Measurements from ENCODE around the gene PRKAR2B.
A peak's percentile ranks its signal among the peaks of the same experiment; 100 is the strongest.

Gene PRKAR2B

GRCh38 chr7:107167483-107168232 lies 123.2 kb downstream of the PRKAR2B start:
- H3K9ac ChIP-seq (ENCODE audit: low read depth, low read length, poor library complexity), result peak overlapping the region; percentile 90
- no peak overlapping the region for H3K4ac ChIP-seq (ENCODE audit: low read length)
- H2BK5ac ChIP-seq (ENCODE audit: low read length), result peak overlapping the region; percentile 63
- H3K14ac ChIP-seq (ENCODE audit: low read length), result peak overlapping the region; percentile 33
- no peak overlapping the region for H2BK15ac ChIP-seq (ENCODE audit: low read length)
- H2BK12ac ChIP-seq (ENCODE audit: low read length), result no peak overlapping the region
- H2AFZ ChIP-seq (ENCODE audit: low read length), result peak overlapping the region; percentile 89
- H3K4me1 ChIP-seq (ENCODE audit: control insufficient read depth in 2 of 2, insufficient read depth in 1 of 2, low read depth in 1 of 2, low read length in 2 of 2), result peaks cover 0 to 1% of the 10 kb centered on the region in 2 donors
- H3K27me3 ChIP-seq (ENCODE audit: control insufficient read depth in 3 of 3, insufficient read depth in 3 of 3, low read depth in 1 of 3, low read length in 3 of 3), result no peaks in the 10 kb centered on the region
- no peak overlapping the region for H2BK120ac ChIP-seq (ENCODE audit: low read depth, low read length)
- no peaks in the 10 kb centered on the region for H3K36me3 ChIP-seq (replicated peaks in 1 of 2; ENCODE audit: control insufficient read depth in 2 of 2, insufficient read depth in 2 of 2, low read length in 2 of 2)
- peak overlapping the region; percentile 95 for H3K27ac ChIP-seq (replicated peaks; ENCODE audit: low read length)
- DNase-seq (ENCODE audit: low spot score), result peak; percentile 63
- H2AK5ac ChIP-seq (ENCODE audit: low read depth, low read length), result no peak overlapping the region
- no peak overlapping the region for H4K8ac ChIP-seq (ENCODE audit: low read depth, low read length)
- no peak overlapping the region for H4K91ac ChIP-seq (ENCODE audit: low read depth, low read length, poor library complexity)
- WGBS, 2 donors (ENCODE audit: extremely low coverage in 2 of 2, insufficient read length in 2 of 2, insufficient replicate concordance in 1 of 2), result no CpG with 5 or more reads among the region's 15 CpGs
- H3K4me3 ChIP-seq (ENCODE audit: low read length in 2 of 2), result peak overlapping the region; percentile 61 to 74
- H3K23ac ChIP-seq (ENCODE audit: low read depth, low read length, poor library complexity), result peak overlapping the region; percentile 21
- no peaks in the 10 kb centered on the region for H3K9me3 ChIP-seq (replicated peaks in 1 of 2; ENCODE audit: control insufficient read depth in 2 of 2, insufficient read depth in 1 of 2, low read depth in 1 of 2, low read length in 2 of 2)
- peaks cover 1% of the 10 kb centered on the region for H3K79me1 ChIP-seq (ENCODE audit: low read depth, low read length)
- H3K4me2 ChIP-seq (ENCODE audit: insufficient read depth, low read length, poor library complexity, severe bottlenecking), result peak overlapping the region; percentile 83
- H3K18ac ChIP-seq (ENCODE audit: low read length), result peak overlapping the region; percentile 89

GRCh38 chr7:107168233-107169119 lies 124.0 kb downstream of the PRKAR2B start, which contains the start of gene HBP1:
HBP1 (plus strand) TSS chr7:107169003; CDS start chr7:107179894, 10,891 bp downstream.
- no peaks in the 10 kb centered on the region for H3K9me3 ChIP-seq (replicated peaks in 1 of 2; ENCODE audit: control insufficient read depth in 2 of 2, insufficient read depth in 1 of 2, low read depth in 1 of 2, low read length in 2 of 2)

GRCh38 chr7:107169120-107170050 lies 124.9 kb downstream of the PRKAR2B start:
- peaks cover 1% of the 10 kb centered on the region for H3K79me1 ChIP-seq (ENCODE audit: low read depth, low read length)
- no peak overlapping the region for H3K4ac ChIP-seq (ENCODE audit: low read length)
- H2AFZ ChIP-seq (ENCODE audit: low read length), result peak overlapping the region; percentile 82
- H3K4me1 ChIP-seq (ENCODE audit: control insufficient read depth in 2 of 2, insufficient read depth in 1 of 2, low read depth in 1 of 2, low read length in 2 of 2), result peaks cover under 1 to 13% of the 10 kb centered on the region in 2 donors
- no peak overlapping the region for H2BK12ac ChIP-seq (ENCODE audit: low read length)
- peak overlapping the region; percentile 89 for H3K9ac ChIP-seq (ENCODE audit: low read depth, low read length, poor library complexity)
- peak overlapping the region; percentile 93 for H2AK5ac ChIP-seq (ENCODE audit: low read depth, low read length)
- H3K27ac ChIP-seq (replicated peaks; ENCODE audit: low read length), result peak overlapping the region; percentile 93
- no peaks in the 10 kb centered on the region for H3K36me3 ChIP-seq (replicated peaks in 1 of 2; ENCODE audit: control insufficient read depth in 2 of 2, insufficient read depth in 2 of 2, low read length in 2 of 2)
- no peak overlapping the region for H2BK15ac ChIP-seq (ENCODE audit: low read length)
- H3K23ac ChIP-seq (ENCODE audit: low read depth, low read length, poor library complexity), result peak overlapping the region; percentile 86
- H4K8ac ChIP-seq (ENCODE audit: low read depth, low read length), result no peak overlapping the region
- peak overlapping the region; percentile 98 for H3K18ac ChIP-seq (ENCODE audit: low read length)
- H3K9me3 ChIP-seq (replicated peaks in 1 of 2; ENCODE audit: control insufficient read depth in 2 of 2, insufficient read depth in 1 of 2, low read depth in 1 of 2, low read length in 2 of 2), result no peaks in the 10 kb centered on the region
- H3K14ac ChIP-seq (ENCODE audit: low read length), result no peak overlapping the region
- peak; percentile 97 for DNase-seq (ENCODE audit: low spot score)
- no peaks in the 10 kb centered on the region for H3K27me3 ChIP-seq (ENCODE audit: control insufficient read depth in 3 of 3, insufficient read depth in 3 of 3, low read depth in 1 of 3, low read length in 3 of 3)
- H2BK5ac ChIP-seq (ENCODE audit: low read length), result peak overlapping the region; percentile 96
- no CpG with 5 or more reads among the region's 73 CpGs for WGBS, 2 donors (ENCODE audit: extremely low coverage in 2 of 2, insufficient read length in 2 of 2, insufficient replicate concordance in 1 of 2)
- peak overlapping the region; percentile 97 for H2BK120ac ChIP-seq (ENCODE audit: low read depth, low read length)
- H4K91ac ChIP-seq (ENCODE audit: low read depth, low read length, poor library complexity), result no peak overlapping the region
- H3K4me3 ChIP-seq (ENCODE audit: low read length in 2 of 2), result peak overlapping the region; percentile 74 to 100
- H3K4me2 ChIP-seq (ENCODE audit: insufficient read depth, low read length, poor library complexity, severe bottlenecking), result peak overlapping the region; percentile 45

More at GRCh38 chr7:107168233-107169119, 124.0 kb downstream of the PRKAR2B start, which contains the start of gene HBP1:
- no peak within 1 kb of the TSS for H3K4ac ChIP-seq (ENCODE audit: low read length)
- H2AFZ ChIP-seq (ENCODE audit: low read length), result peak within 1 kb of the TSS; percentile 89
- peak within 1 kb of the TSS; percentile 90 for H3K9ac ChIP-seq (ENCODE audit: low read depth, low read length, poor library complexity)
- peak within 1 kb of the TSS; percentile 83 for H3K4me2 ChIP-seq (ENCODE audit: insufficient read depth, low read length, poor library complexity, severe bottlenecking)
- peak within 1 kb of the TSS; percentile 93 for H2AK5ac ChIP-seq (ENCODE audit: low read depth, low read length)
- peak within 1 kb of the TSS; percentile 97 for H2BK120ac ChIP-seq (ENCODE audit: low read depth, low read length)
- peak within 1 kb of the TSS; percentile 74 to 100 for H3K4me3 ChIP-seq (ENCODE audit: low read length in 2 of 2)
- peak within 1 kb of the TSS; percentile 86 for H3K23ac ChIP-seq (ENCODE audit: low read depth, low read length, poor library complexity)
- H3K4me1 ChIP-seq (ENCODE audit: control insufficient read depth in 2 of 2, insufficient read depth in 1 of 2, low read depth in 1 of 2, low read length in 2 of 2), result peaks cover 0 to 4% of the 10 kb centered on the region in 2 donors
- H3K14ac ChIP-seq (ENCODE audit: low read length), result peak within 1 kb of the TSS; percentile 33
- WGBS, 2 donors (ENCODE audit: extremely low coverage in 2 of 2, insufficient read length in 2 of 2, insufficient replicate concordance in 1 of 2), result no CpG with 5 or more reads among the region's 44 CpGs
- H3K79me1 ChIP-seq (ENCODE audit: low read depth, low read length), result peaks cover 1% of the 10 kb centered on the region
- DNase-seq (ENCODE audit: low spot score), result peak; percentile 100
- peak within 1 kb of the TSS; percentile 96 for H2BK5ac ChIP-seq (ENCODE audit: low read length)
- peak within 1 kb of the TSS; percentile 95 for H3K27ac ChIP-seq (replicated peaks; ENCODE audit: low read length)
- H2BK15ac ChIP-seq (ENCODE audit: low read length), result no peak within 1 kb of the TSS
- peak within 1 kb of the TSS; percentile 98 for H3K18ac ChIP-seq (ENCODE audit: low read length)
- H2BK12ac ChIP-seq (ENCODE audit: low read length), result no peak within 1 kb of the TSS
- H4K8ac ChIP-seq (ENCODE audit: low read depth, low read length), result no peak within 1 kb of the TSS
- H4K91ac ChIP-seq (ENCODE audit: low read depth, low read length, poor library complexity), result no peak within 1 kb of the TSS
- no peaks in the 10 kb centered on the region for H3K27me3 ChIP-seq (ENCODE audit: control insufficient read depth in 3 of 3, insufficient read depth in 3 of 3, low read depth in 1 of 3, low read length in 3 of 3)
- no peaks in the 10 kb centered on the region for H3K36me3 ChIP-seq (replicated peaks in 1 of 2; ENCODE audit: control insufficient read depth in 2 of 2, insufficient read depth in 2 of 2, low read length in 2 of 2)
